ENCODE data around the gene HTR1B.

HTR1B gene

GRCh38 chr6:77462359-77463307, 658 bp downstream of the HTR1B start:
- no peak for TF ChIP-seq CTCF (IDR thresholded peaks at IDR 0.05)

GRCh38 chr6:77461796-77462195, 1.5 kb downstream of the HTR1B start:
- TF ChIP-seq CTCF (IDR thresholded peaks at IDR 0.05): no peak

GRCh38 chr6:77458421-77458820, 4.9 kb downstream of the HTR1B start:
- no peak for TF ChIP-seq CTCF (IDR thresholded peaks at IDR 0.05)

GRCh38 chr6:77457720-77458349, 5.5 kb downstream of the HTR1B start:
- TF ChIP-seq CTCF (IDR thresholded peaks at IDR 0.05): peak; percentile 70

- TF ChIP-seq CTCF (IDR thresholded peaks at IDR 0.05): no peak
Observed at GRCh38 chr6:77456531-77457248, 6.6 kb downstream of the HTR1B start.

GRCh38 chr6:77455271-77455670, 8.0 kb downstream of the HTR1B start:
- no peak for TF ChIP-seq CTCF (IDR thresholded peaks at IDR 0.05)

- TF ChIP-seq CTCF (IDR thresholded peaks at IDR 0.05): no peak
Observed at GRCh38 chr6:77454386-77454785, 8.9 kb downstream of the HTR1B start.
